Prostate gland (tissue), 2 donors: ENCODE results near the gene DOK6.

Source experiments
- POLR2A ChIP-seq: fragments of 450-650 bp; IDR thresholded peaks from one replicate; pipeline ENCODE4 v1.6.1; 2016; ENCODE audit warnings: antibody characterized with exemption, mild to moderate bottlenecking
- TF ChIP-seq, protein P1 (sequence below), 4 experiments: fragments of 200-600 bp in 2 of 4; fragments of 450-650 bp in 2 of 4; sonication (generic) in 2 of 4; IDR thresholded peaks; 1 replicate in 3 of 4; 2 replicates in 1 of 4; pipeline ENCODE4 v1.5.1; 2016 to 2019; ENCODE audit warnings: antibody characterized with exemption in 4 of 4, mild to moderate bottlenecking in 2 of 4, moderate library complexity in 2 of 4

DNA sequence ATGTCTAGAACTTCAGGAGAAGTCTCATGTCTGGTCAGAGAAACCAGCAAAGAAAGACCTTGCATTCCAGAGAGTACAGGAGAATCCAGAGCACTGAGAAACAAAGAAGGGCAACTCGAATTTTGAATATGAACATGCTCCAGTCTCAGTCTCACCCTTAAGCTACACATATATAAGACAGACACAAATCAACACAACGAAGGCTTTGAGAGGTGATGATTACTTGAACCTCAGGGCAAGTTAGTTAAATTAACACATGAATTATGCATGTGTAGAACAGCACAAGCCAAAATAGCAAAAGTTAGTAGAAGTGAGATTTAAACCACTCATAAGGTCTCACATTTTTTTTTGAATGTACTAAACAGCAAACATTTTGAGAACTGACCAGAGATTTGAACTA lies 29.0 kb upstream of the DOK6 start:
- no peak for TF ChIP-seq POLR2A
- TF ChIP-seq, protein P1, sequence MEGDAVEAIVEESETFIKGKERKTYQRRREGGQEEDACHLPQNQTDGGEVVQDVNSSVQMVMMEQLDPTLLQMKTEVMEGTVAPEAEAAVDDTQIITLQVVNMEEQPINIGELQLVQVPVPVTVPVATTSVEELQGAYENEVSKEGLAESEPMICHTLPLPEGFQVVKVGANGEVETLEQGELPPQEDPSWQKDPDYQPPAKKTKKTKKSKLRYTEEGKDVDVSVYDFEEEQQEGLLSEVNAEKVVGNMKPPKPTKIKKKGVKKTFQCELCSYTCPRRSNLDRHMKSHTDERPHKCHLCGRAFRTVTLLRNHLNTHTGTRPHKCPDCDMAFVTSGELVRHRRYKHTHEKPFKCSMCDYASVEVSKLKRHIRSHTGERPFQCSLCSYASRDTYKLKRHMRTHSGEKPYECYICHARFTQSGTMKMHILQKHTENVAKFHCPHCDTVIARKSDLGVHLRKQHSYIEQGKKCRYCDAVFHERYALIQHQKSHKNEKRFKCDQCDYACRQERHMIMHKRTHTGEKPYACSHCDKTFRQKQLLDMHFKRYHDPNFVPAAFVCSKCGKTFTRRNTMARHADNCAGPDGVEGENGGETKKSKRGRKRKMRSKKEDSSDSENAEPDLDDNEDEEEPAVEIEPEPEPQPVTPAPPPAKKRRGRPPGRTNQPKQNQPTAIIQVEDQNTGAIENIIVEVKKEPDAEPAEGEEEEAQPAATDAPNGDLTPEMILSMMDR (IDR thresholded peaks at IDR 0.05) = no peak
